CD8-positive, alpha-beta memory T cell (primary cell): ENCODE data around the gene MCM5. TPM values are rescaled to one million over a fixed set of nuclear protein-coding genes. Genes with fewer than 3 reads are reported as not detected.

Source experiments
- CTCF ChIA-PET: fragments of 350-600 bp; sonication (Branson Sonifier 250); formaldehyde crosslinking; loops from one replicate; lab custom pipeline; 2021; ENCODE audit warnings: antibody characterized with exemption; lab: Charles Lee
- POLR2A ChIA-PET: fragments of 350-600 bp; sonication (Branson Sonifier 250); formaldehyde crosslinking; loops from one replicate; lab custom pipeline; 2021; ENCODE audit warnings: antibody characterized with exemption; lab: Charles Lee
- DNase-seq, 5 donors: peaks; one replicate each; pipeline versions ENCODE4 v3.0.0 to v3.0.0-alpha.2; 2020 to 2022; ENCODE audit warnings: mixed read lengths in 1 of 5
- H3K27ac ChIP-seq: one replicate; pipeline ENCODE4 v1.7.0; 2013; ENCODE audit warnings: low read depth, mild to moderate bottlenecking, low read length, moderate library complexity
- H3K27me3 ChIP-seq: 2 replicates; pipeline ENCODE4 v1.7.0; 2013; ENCODE audit warnings: low read length, mild to moderate bottlenecking; ENCODE audit not compliant: insufficient read depth, poor library complexity, severe bottlenecking
- H3K36me3 ChIP-seq: 2 replicates; pipeline ENCODE4 v1.7.0; 2013; ENCODE audit warnings: mild to moderate bottlenecking, low read length, moderate library complexity; ENCODE audit not compliant: insufficient read depth
- H3K4me1 ChIP-seq: 2 replicates; pipeline ENCODE4 v1.7.0; 2013; ENCODE audit warnings: mild to moderate bottlenecking, low read length, moderate library complexity; ENCODE audit not compliant: insufficient read depth
- H3K4me3 ChIP-seq: 2 replicates; pipeline ENCODE4 v1.7.0; 2013; ENCODE audit warnings: mild to moderate bottlenecking, low read length
- H3K9me3 ChIP-seq: 2 replicates; pipeline ENCODE4 v1.7.0; 2013; ENCODE audit warnings: mild to moderate bottlenecking, low read length
- H3K27ac Mint-ChIP-seq, 8 donors: one replicate each; pipeline ENCODE4 v1.8.0; 2020 to 2021; ENCODE audit warnings: mixed read lengths in 8 of 8, mild to moderate bottlenecking in 6 of 8, inconsistent platforms in 3 of 8, moderate library complexity in 3 of 8
- H3K27me3 Mint-ChIP-seq, 2 donors: one replicate each; pipeline ENCODE4 v1.8.0; 2020 to 2021; ENCODE audit warnings: mixed read lengths in 2 of 2, mild to moderate bottlenecking in 1 of 2, moderate library complexity in 1 of 2
- H3K36me3 Mint-ChIP-seq, 3 donors: one replicate each; pipeline ENCODE4 v1.8.0; 2020 to 2021; ENCODE audit warnings: mixed read lengths in 3 of 3, inconsistent platforms in 1 of 3, mild to moderate bottlenecking in 1 of 3
- H3K4me1 Mint-ChIP-seq, 3 donors: one replicate each; pipeline ENCODE4 v1.8.0; 2020 to 2021; ENCODE audit warnings: mixed read lengths in 3 of 3, inconsistent platforms in 1 of 3, mild to moderate bottlenecking in 1 of 3
- H3K4me3 Mint-ChIP-seq, 7 donors: one replicate each; pipeline ENCODE4 v1.8.0; 2020 to 2021; ENCODE audit warnings: mixed read lengths in 7 of 7, mild to moderate bottlenecking in 6 of 7, moderate library complexity in 4 of 7, inconsistent platforms in 2 of 7
- H3K9me3 Mint-ChIP-seq, 5 donors: one replicate each; pipeline ENCODE4 v1.8.0; 2020 to 2022; ENCODE audit warnings: mixed read lengths in 5 of 5, mild to moderate bottlenecking in 3 of 5, moderate library complexity in 2 of 5, inconsistent platforms in 1 of 5
- polyA plus RNA-seq: library from polyadenylated mRNA; unstranded; fragments of 300-500 nt; fragmentation: Illumina TruSeq; gene quantifications from one replicate; pipeline ENCODE4 v1.2.3, GENCODE V29; 2021
- total RNA-seq, 2 experiments: library from RNA; stranded (reverse); gene quantifications; one replicate each; pipeline ENCODE4 v1.2.3, GENCODE V29; 2021

MCM5 gene
- total and polyA plus RNA-seq, 3 experiments from 2014 or later, result 28.4 to 300 (median 287) TPM

- peaks cover 0 to 3% (median 0%) of the 10 kb centered on the region in 3 donors for H3K4me1 Mint-ChIP-seq
- peaks cover 0 to 1% of the 10 kb centered on the region in 2 donors for H3K27me3 Mint-ChIP-seq
- H3K4me3 Mint-ChIP-seq, result no peak overlapping the region
- ChIA-PET CTCF (interaction anchor here (0.7 to 1.8 kb wide), 5 partner anchors 8 to 182 kb away, joined by 4 to 7 read pairs (median 4); no protein-coding TSS in a partner anchor), POLR2A (no interaction called here)
- peak; percentile 37 to 68 (median 53) for DNase-seq
- no peak overlapping the region for H3K4me3 ChIP-seq
- no peaks in the 10 kb centered on the region for H3K36me3 ChIP-seq
- H3K9me3 Mint-ChIP-seq, result peaks cover 0 to 2% (median 0%) of the 10 kb centered on the region in 5 donors
- H3K4me1 ChIP-seq, result no peaks in the 10 kb centered on the region
- no peak overlapping the region for H3K27ac Mint-ChIP-seq
- no peak overlapping the region for H3K27ac ChIP-seq
- H3K36me3 Mint-ChIP-seq, result peaks cover 2 to 34% (median 21%) of the 10 kb centered on the region in 3 donors
- H3K9me3 ChIP-seq, result peaks cover 5% of the 10 kb centered on the region
- H3K27me3 ChIP-seq, result no peaks in the 10 kb centered on the region
These were observed 31.0 kb downstream of the MCM5 start for GRCh38 chr22:35430897-35431322.

GRCh38 chr22:35431483-35432227 lies 31.7 kb downstream of the MCM5 start:
- H3K4me3 Mint-ChIP-seq, result no peak overlapping the region
- Histone ChIP-seq H3K4me3 (no peak overlapping the region), H3K9me3 (peaks cover 5% of the 10 kb centered on the region), H3K27ac (no peak overlapping the region), H3K27me3 (no peaks in the 10 kb centered on the region), H3K36me3 (no peaks in the 10 kb centered on the region), H3K4me1 (no peaks in the 10 kb centered on the region)
- H3K36me3 Mint-ChIP-seq, result peaks cover 2 to 31% (median 21%) of the 10 kb centered on the region in 3 donors
- peaks cover 0 to 1% of the 10 kb centered on the region in 2 donors for H3K27me3 Mint-ChIP-seq
- peak overlapping the region in 2 of 8 donors; percentile 22 to 32 for H3K27ac Mint-ChIP-seq
- DNase-seq, result no peak
- peaks cover 0 to 2% (median 0%) of the 10 kb centered on the region in 5 donors for H3K9me3 Mint-ChIP-seq
- H3K4me1 Mint-ChIP-seq, result peaks cover 0 to 2% (median 0%) of the 10 kb centered on the region in 3 donors
- ChIA-PET CTCF (interaction anchor here (1.1 to 1.8 kb wide), 3 partner anchors 9 to 150 kb away, joined by 4 to 7 read pairs (median 6); no protein-coding TSS in a partner anchor), POLR2A (no interaction called here)

- no peaks in the 10 kb centered on the region for H3K4me1 ChIP-seq
- H3K27ac ChIP-seq, result no peak overlapping the region
- peaks cover 5% of the 10 kb centered on the region for H3K9me3 ChIP-seq
- H3K27me3 ChIP-seq, result no peaks in the 10 kb centered on the region
- H3K27ac Mint-ChIP-seq, result no peak overlapping the region
- no peak overlapping the region for H3K4me3 Mint-ChIP-seq
- H3K27me3 Mint-ChIP-seq, result no peaks in the 10 kb centered on the region
- ChIA-PET CTCF (interaction anchor here (1.8 kb wide), 1 partner anchor 10 kb away, joined by 6 read pairs; no protein-coding TSS in a partner anchor), POLR2A (no interaction called here)
- no peaks in the 10 kb centered on the region for H3K4me1 Mint-ChIP-seq
- peaks cover 0 to 2% (median 0%) of the 10 kb centered on the region in 5 donors for H3K9me3 Mint-ChIP-seq
- H3K36me3 ChIP-seq, result no peaks in the 10 kb centered on the region
- DNase-seq, result no peak
- peaks cover 2 to 25% (median 21%) of the 10 kb centered on the region in 3 donors for H3K36me3 Mint-ChIP-seq
- H3K4me3 ChIP-seq, result no peak overlapping the region
These were observed 32.4 kb downstream of the MCM5 start for GRCh38 chr22:35432228-35432905.

GRCh38 chr22:35434061-35434710 lies 34.2 kb downstream of the MCM5 start:
- no peaks in the 10 kb centered on the region for H3K27me3 ChIP-seq
- Mint-ChIP-seq H3K9me3 (peaks cover 0 to 2% (median 0%) of the 10 kb centered on the region in 5 donors), H3K27ac (peak overlapping the region in 1 of 8 donors; percentile 40), H3K27me3 (no peaks in the 10 kb centered on the region), H3K4me1 (no peaks in the 10 kb centered on the region), H3K4me3 (no peak overlapping the region), H3K36me3 (peaks cover 9 to 21% (median 19%) of the 10 kb centered on the region in 3 donors)
- H3K9me3 ChIP-seq, result peaks cover 5% of the 10 kb centered on the region
- H3K36me3 ChIP-seq, result no peaks in the 10 kb centered on the region
- ChIA-PET CTCF (no interaction called here), POLR2A (no interaction called here)
- no peak for DNase-seq
- no peak overlapping the region for H3K27ac ChIP-seq
- no peaks in the 10 kb centered on the region for H3K4me1 ChIP-seq
- no peak overlapping the region for H3K4me3 ChIP-seq

- Mint-ChIP-seq H3K4me1 (no peaks in the 10 kb centered on the region), H3K4me3 (no peak overlapping the region), H3K27ac (no peak overlapping the region), H3K36me3 (peaks cover 9 to 21% (median 18%) of the 10 kb centered on the region in 3 donors), H3K9me3 (peaks cover 0 to 2% (median 0%) of the 10 kb centered on the region in 5 donors), H3K27me3 (no peaks in the 10 kb centered on the region)
- H3K27me3 ChIP-seq, result no peaks in the 10 kb centered on the region
- CTCF ChIA-PET, result interaction anchor here (0.7 kb wide), 1 partner anchor 77 kb away, joined by 4 read pairs; no protein-coding TSS in a partner anchor
- no peaks in the 10 kb centered on the region for H3K4me1 ChIP-seq
- H3K9me3 ChIP-seq, result peaks cover 5% of the 10 kb centered on the region
- H3K36me3 ChIP-seq, result no peaks in the 10 kb centered on the region
- no peak overlapping the region for H3K27ac ChIP-seq
- H3K4me3 ChIP-seq, result no peak overlapping the region
- POLR2A ChIA-PET, result no interaction called here
- no peak for DNase-seq
These were observed 35.3 kb downstream of the MCM5 start for GRCh38 chr22:35435201-35435740.

- DNase-seq, result no peak
- H3K27me3 Mint-ChIP-seq, result no peaks in the 10 kb centered on the region
- Histone ChIP-seq H3K27me3 (no peaks in the 10 kb centered on the region), H3K9me3 (peaks cover 5% of the 10 kb centered on the region), H3K27ac (no peak overlapping the region), H3K4me1 (no peaks in the 10 kb centered on the region), H3K4me3 (no peak overlapping the region), H3K36me3 (no peaks in the 10 kb centered on the region)
- H3K27ac Mint-ChIP-seq, result peak overlapping the region in 1 of 8 donors; percentile 12
- H3K9me3 Mint-ChIP-seq, result peaks cover 0 to 2% (median 0%) of the 10 kb centered on the region in 5 donors
- H3K36me3 Mint-ChIP-seq, result peaks cover 9 to 21% (median 18%) of the 10 kb centered on the region in 3 donors
- ChIA-PET POLR2A (no interaction called here), CTCF (no interaction called here)
- no peak overlapping the region for H3K4me3 Mint-ChIP-seq
- H3K4me1 Mint-ChIP-seq, result no peaks in the 10 kb centered on the region
These were observed 36.5 kb downstream of the MCM5 start for GRCh38 chr22:35436421-35436820.

GRCh38 chr22:35437049-35437448 lies 37.1 kb downstream of the MCM5 start:
- Histone ChIP-seq H3K4me3 (no peak overlapping the region), H3K27me3 (no peaks in the 10 kb centered on the region), H3K9me3 (peaks cover 5% of the 10 kb centered on the region), H3K27ac (no peak overlapping the region), H3K4me1 (no peaks in the 10 kb centered on the region), H3K36me3 (no peaks in the 10 kb centered on the region)
- no peak for DNase-seq
- Mint-ChIP-seq H3K36me3 (peaks cover 9 to 17% (median 15%) of the 10 kb centered on the region in 3 donors), H3K9me3 (peaks cover 0 to 2% (median 0%) of the 10 kb centered on the region in 5 donors), H3K27ac (no peak overlapping the region), H3K27me3 (no peaks in the 10 kb centered on the region), H3K4me3 (no peak overlapping the region), H3K4me1 (no peaks in the 10 kb centered on the region)
- ChIA-PET POLR2A (no interaction called here), CTCF (no interaction called here)
